Chondrocyte (in vitro differentiated cells): ENCODE results near the gene PSD. TPM values are rescaled to one million over a fixed set of nuclear protein-coding genes. Genes with fewer than 3 reads are reported as not detected.
A peak's percentile ranks its signal among the peaks of the same experiment; 100 is the strongest.
"Not testable (repeated sequence)": the region's sequence is repeated elsewhere in the genome, so short reads cannot be mapped to it uniquely, and the experiment has no call there.

ENCODE experiments used
- DNase-seq: peaks from one replicate; pipeline ENCODE4 v3.0.0; 2021; ENCODE audit warnings: mixed read lengths, low spot score
- H3K27ac Mint-ChIP-seq: one replicate; pipeline ENCODE4 v1.8.0; 2021; ENCODE audit warnings: mild to moderate bottlenecking, moderate library complexity, mixed read lengths; ENCODE audit not compliant: unreplicated experiment
- H3K27me3 Mint-ChIP-seq: 2 replicates; pipeline ENCODE4 v1.8.0; 2021; ENCODE audit warnings: low read depth, mixed read lengths
- H3K36me3 Mint-ChIP-seq: 2 replicates; pipeline ENCODE4 v1.8.0; 2021; ENCODE audit warnings: low read depth, mixed read lengths
- H3K4me1 Mint-ChIP-seq: 2 replicates; pipeline ENCODE4 v1.8.0; 2021; ENCODE audit warnings: low read depth, mild to moderate bottlenecking, mixed read lengths
- H3K4me3 Mint-ChIP-seq: one replicate; pipeline ENCODE4 v1.8.0; 2021; ENCODE audit warnings: mild to moderate bottlenecking, moderate library complexity, mixed read lengths; ENCODE audit not compliant: unreplicated experiment
- H3K9me3 Mint-ChIP-seq: 2 replicates; pipeline ENCODE4 v1.8.0; 2021; ENCODE audit warnings: low read depth, mixed read lengths
- total RNA-seq: library from RNA; stranded (reverse); gene quantifications from 3 replicates; pipeline ENCODE4 v1.2.1, GENCODE V29; 2021
- TF ChIP-seq, protein P1 (sequence below): fragments of 200-600 bp; sonication (generic); IDR thresholded peaks from 2 replicates; pipeline ENCODE4 v1.5.0; 2021; ENCODE audit warnings: antibody characterized with exemption, mild to moderate bottlenecking, moderate library complexity

PSD gene
- total RNA-seq, 1 donor from 2014 or later: 4.0 TPM

DNA sequence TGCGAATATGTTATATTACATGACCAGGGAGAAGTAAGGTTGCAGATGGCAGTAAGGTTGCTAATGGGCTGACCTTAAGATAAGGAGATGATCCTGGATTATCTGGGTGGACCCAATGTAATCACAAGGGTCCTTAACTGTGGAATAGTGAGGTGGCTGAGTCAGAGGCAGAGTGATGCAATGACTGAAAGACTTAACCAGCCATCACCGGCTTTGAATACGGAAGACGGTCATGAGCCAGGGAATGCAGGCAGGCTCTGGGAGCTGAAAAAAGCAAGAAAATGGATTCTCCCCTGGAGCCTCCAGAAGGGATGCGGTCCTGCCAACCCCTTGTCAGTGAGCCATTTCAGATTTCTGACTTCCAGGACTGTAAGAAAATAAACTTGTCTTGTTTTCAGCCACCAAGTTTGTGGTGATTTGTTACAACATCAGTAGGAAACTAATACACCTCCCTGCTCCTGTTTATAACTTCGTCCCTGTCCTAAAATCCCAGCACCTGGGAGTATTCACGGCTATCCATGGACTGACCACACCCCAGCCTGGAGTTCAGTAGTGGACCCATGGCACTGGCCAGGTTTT is 37.4 kb upstream of the PSD start:
- Mint-ChIP-seq H3K4me1 (peaks cover 24% of the 10 kb centered on the region), H3K27me3 (no peaks in the 10 kb centered on the region), H3K4me3 (no peak overlapping the region), H3K27ac (peak overlapping the region; percentile 70), H3K36me3 (peaks cover 2% of the 10 kb centered on the region), H3K9me3 (no peaks in the 10 kb centered on the region)
- DNase-seq: no peak
- TF ChIP-seq, protein P1, sequence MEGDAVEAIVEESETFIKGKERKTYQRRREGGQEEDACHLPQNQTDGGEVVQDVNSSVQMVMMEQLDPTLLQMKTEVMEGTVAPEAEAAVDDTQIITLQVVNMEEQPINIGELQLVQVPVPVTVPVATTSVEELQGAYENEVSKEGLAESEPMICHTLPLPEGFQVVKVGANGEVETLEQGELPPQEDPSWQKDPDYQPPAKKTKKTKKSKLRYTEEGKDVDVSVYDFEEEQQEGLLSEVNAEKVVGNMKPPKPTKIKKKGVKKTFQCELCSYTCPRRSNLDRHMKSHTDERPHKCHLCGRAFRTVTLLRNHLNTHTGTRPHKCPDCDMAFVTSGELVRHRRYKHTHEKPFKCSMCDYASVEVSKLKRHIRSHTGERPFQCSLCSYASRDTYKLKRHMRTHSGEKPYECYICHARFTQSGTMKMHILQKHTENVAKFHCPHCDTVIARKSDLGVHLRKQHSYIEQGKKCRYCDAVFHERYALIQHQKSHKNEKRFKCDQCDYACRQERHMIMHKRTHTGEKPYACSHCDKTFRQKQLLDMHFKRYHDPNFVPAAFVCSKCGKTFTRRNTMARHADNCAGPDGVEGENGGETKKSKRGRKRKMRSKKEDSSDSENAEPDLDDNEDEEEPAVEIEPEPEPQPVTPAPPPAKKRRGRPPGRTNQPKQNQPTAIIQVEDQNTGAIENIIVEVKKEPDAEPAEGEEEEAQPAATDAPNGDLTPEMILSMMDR: no peak

DNA sequence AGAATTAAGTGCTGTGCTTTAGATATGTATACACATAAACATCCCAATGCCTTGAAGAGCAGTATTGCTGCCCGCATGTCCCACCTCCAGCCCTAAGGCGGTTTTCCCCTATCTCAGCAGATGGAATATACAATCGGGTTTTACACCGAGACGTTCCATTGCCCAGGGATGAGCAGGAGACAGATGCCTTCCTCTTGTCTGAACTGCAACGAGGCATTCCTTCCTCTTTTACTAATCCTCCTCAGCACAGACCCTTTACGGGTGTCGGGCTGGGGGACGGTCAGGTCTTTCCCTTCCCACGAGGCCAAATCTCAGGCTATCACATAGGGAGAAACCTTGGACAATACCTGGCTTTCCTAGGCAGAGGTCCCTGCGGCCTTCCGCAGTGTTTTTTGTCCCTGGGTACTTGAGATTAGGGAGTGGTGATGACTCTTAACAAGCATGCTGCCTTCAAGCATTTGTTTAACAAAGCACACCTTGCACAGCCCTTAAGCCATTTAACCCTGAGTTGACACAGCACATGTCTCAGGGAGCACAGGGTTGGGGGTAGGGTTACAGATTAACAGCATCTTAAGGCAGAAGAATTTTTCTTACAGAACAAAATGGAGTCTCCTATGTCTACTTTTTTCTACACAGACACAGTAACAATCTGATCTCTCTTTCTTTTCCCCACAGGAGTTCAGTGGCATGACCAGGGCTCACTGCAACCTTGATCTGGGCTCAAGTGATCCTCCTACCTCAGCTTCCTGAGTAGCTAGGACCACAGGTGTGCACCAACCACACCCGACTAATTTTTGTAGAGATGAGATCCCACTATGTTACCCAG is 36.3 kb upstream of the PSD start:
- not testable (repeated sequence) for H3K9me3 Mint-ChIP-seq, H3K27me3 Mint-ChIP-seq, H3K4me3 Mint-ChIP-seq, DNase-seq, H3K36me3 Mint-ChIP-seq
- Mint-ChIP-seq H3K27ac (peak overlapping the region; percentile 45), H3K4me1 (peaks cover 23% of the 10 kb centered on the region)

DNA sequence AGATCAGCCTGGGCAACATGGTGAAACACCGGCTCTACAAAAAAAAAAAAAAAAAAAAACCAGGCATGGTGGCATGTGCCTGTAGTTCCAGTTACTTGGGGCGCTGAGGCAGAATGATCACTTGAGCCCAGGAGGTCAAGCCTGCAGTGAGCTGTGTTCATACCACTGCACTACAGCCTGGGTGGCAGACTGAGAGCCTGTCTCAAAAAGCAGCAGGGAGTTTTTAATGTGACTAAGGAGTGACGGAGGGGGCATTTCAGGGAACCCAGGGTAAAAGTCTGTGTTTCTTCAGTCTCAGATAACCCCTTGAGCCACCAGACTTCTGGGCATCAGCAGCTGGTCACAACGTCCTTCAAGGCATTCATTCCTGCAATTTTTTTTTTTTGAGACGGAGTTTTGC is 34.9 kb upstream of the PSD start:
- Mint-ChIP-seq H3K27ac (no peak overlapping the region), H3K4me3 (no peak overlapping the region), H3K27me3 (no peaks in the 10 kb centered on the region), H3K9me3 (no peaks in the 10 kb centered on the region), H3K36me3 (peaks cover 2% of the 10 kb centered on the region), H3K4me1 (peaks cover 29% of the 10 kb centered on the region)
- DNase-seq: no peak
- TF ChIP-seq, protein P1: no peak

DNA sequence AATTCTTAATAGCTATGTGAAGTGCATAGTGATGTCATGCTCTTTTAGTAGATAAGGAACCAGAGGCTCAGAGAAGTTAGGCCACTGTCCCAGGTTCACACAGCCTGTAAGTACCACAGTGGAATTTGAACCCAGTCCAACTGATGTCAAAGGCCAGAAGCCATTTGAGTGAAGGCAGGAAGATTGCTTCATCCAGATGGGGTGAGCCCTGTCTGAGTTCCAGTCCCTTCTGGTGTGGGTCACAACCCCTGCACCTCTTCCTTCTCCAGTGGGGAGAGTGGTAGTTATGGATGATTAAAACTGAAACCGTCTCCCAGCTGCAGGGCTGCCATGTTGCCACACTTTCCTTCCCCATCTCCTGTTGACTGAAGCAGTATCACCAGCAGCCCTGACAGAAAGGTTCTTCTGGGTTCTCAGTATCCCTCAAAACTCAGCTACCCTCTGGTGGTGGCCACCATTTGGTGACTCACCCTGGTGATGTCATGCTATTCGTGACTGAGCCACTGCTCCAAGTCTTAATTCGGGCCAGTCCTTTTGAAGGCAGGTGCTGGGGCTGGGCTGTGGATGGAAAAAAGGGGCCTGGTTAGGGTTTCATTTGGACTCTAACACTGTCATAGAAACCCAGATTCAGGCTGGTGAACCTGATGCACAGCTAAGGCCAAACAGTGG is 34.2 kb upstream of the PSD start:
- Mint-ChIP-seq H3K36me3 (peaks cover 2% of the 10 kb centered on the region), H3K4me1 (peaks cover 29% of the 10 kb centered on the region), H3K4me3 (no peak overlapping the region), H3K9me3 (no peaks in the 10 kb centered on the region), H3K27me3 (no peaks in the 10 kb centered on the region), H3K27ac (peak overlapping the region; percentile 46)
- no peak for DNase-seq
- TF ChIP-seq, protein P1: no peak

DNA sequence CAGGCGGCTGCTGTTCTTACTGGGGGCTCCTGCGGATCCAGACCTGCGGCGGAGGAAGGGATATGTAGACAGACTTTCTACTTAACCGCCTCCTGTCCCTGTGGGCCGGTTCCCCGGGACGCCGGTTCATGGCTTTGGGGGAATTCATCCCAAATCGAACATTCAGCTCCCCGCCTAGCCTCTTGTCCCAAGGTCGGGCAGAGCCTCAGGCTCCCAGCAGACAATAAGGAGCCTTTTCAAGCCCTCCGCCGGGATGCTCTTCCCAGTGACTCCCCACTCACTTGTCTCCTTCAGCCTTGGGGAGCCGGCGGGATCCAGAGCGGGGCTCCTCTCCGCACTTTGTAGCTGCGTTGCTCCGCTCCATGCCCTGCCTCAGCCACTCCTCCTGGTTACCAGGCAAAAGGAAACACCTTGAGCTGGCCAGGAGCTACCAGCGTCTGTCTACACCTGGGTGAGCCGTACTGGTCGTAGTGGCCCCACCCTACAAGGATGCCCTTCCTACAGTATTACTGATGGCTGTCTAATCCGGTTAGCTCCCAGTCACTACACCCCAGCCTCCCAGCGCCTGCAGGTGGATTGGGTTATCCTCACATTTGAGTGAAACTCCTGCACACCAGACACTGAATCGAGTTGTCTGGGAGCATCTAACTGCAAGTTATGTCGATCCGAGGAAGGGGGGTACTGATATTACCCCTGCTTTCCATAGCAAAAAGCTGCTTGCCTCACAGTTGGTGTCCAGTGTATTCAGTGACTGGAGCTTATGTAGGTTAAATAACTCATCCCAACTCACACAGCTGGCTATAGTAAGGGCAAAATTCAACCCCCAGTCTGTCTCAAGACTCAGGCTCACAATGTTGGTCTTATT is 32.8 kb upstream of the PSD start, which contains the start of gene C10orf95:
Gene C10orf95, minus strand, starts transcription at position 439 of the 865 bp plus-strand sequence. CDS start 450 bp downstream, outside the sequence.
- Mint-ChIP-seq H3K27me3 (no peaks in the 10 kb centered on the region), H3K36me3 (peaks cover 2% of the 10 kb centered on the region), H3K4me1 (peaks cover 29% of the 10 kb centered on the region), H3K27ac (no peak within 1 kb of the TSS), H3K9me3 (no peaks in the 10 kb centered on the region), H3K4me3 (peak within 1 kb of the TSS; percentile 85)
- DNase-seq: no peak
- TF ChIP-seq, protein P1: no peak
